ENCODE results near the gene NETO2.
"Not testable (repeated sequence)": the region's sequence is repeated elsewhere in the genome, so short reads cannot be mapped to it uniquely, and the experiment has no call there.

The NETO2 gene

DNA sequence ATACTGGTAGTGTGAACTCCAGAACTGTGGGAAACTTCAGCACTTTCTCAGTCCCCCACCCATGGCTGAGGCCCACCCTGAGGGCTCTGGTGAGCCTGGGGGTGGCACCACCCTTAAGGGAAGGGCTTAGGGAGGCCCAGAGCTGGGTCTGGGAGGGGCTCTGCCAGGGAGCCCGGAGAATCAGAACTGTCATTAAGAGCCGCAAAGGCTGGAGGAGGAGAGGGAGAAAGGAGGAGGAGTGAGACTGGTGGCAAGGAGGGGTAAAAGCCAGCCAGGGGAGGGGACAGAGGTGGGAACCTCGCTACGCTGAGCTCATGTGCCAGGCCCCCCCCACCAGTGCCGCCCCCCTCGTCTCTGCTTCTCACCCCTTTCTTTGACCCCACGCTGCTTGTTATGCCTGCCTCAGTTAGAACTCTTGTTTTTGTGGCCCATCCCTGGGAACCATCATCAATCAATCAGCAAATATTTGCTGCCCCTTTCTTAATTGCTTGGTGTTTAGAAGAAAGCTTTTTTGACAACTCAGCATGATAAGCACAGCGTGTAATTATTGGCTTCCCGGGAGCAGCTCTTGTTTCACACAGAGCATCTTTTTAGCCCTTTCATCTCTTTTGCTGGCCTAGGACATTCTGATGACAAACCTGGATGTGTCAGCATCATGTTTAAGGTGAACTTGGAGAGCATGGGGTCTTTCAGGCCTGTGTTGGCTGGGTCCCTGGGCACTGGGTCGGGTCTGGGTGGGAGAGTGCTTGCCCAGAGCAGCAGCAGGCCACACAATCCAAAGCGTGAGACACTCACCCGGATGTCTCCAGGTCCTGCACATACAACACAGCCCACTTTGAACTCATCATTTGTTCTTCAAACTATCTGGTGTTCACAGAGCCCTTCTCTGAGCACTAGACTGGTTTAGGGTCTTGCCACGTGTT is 77.7 kb downstream of the NETO2 start:
- no peak for DNase-seq

DNA sequence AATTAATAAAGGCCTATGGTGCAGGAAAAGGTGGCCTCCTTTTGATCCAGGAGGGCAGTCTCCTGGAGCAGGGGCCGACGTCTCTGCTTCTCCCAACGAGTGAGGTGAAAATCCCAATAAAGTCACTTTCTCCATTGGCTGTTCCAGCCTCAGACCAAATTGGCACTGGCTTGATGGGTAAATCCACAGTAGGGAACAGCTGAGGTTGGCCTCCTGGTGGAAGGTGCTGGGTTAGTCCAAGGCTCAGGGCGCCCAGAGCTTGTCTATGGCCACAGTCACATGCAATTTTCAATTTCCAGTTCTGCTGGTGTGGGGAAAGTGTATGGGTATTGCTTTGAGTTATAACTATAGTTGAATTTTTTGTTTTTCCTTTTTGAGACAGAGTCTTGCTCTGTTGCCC is 79.0 kb downstream of the NETO2 start:
- no peak for DNase-seq

DNA sequence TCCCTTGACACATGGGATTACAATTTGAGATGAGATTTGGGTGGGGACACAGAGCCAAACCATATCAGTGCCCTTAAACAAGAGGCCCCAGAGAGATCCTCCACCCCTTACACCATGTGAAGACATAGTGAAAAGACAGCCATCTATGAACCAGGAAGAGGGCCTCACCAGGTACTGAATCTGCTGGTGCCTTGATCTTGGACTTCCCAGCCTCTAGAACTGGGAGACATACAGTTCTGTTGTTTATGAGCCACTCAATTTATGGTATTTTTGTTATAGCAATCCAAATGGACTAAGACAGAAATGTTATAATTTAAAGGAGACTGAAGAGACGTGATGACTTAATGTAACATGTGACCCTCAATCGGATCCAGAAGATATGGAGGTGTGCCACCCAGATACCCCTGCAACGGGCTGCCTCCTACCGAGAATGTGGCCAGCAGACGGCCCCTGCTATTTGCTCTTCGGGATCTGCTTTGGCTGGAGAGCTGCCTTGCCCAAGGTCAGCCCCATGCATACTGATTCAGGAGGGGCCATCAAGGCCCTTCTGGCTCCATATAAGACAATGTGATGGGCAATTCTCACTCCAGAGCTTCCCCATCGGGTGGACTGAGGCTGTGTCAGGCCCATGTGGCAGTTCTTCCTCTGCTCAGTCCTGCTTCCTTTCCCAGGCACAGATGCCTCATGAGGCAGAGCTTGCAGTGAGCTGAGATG is 80.6 kb downstream of the NETO2 start:
- DNase-seq: no peak

DNA sequence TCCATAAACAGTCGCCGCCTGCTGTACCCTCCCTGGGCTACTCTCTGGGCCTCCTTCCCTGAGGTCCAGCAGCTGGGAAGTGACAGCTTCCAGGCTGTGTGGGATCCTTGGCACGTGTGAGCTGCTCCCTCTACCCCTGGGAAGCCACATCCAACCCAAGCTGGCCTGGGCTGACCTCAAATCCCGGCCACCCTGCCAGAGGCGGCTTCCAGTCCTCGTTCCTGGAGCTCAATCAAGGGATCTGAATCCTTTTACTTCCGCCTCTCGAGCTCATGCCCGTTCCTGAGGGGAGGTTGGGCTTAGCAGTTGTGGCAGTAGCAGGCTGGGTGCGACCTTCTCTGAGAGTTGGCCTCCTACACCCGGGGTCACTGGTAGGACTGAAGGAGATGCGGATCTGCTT is 82.5 kb downstream of the NETO2 start:
- no peak for DNase-seq

DNA sequence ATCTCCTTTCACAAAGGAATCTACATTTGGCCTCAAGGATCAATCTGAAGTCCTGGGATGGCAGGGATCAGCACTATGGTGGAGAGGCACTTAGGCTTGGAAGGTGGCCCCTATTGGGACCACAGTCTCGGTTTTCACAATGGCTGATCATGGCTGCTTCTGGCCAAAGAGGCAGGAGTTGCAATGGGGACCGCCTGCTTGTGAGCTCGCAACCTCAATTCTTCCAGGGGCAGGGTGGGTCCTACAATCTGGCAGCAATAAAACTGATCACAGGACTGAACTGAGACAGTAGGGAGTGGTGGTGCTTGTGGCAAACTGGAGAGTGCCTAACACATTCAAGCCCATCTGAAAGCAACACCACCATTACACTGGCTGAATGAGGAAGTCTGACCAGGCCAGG is 83.1 kb downstream of the NETO2 start:
- DNase-seq: no peak

DNA sequence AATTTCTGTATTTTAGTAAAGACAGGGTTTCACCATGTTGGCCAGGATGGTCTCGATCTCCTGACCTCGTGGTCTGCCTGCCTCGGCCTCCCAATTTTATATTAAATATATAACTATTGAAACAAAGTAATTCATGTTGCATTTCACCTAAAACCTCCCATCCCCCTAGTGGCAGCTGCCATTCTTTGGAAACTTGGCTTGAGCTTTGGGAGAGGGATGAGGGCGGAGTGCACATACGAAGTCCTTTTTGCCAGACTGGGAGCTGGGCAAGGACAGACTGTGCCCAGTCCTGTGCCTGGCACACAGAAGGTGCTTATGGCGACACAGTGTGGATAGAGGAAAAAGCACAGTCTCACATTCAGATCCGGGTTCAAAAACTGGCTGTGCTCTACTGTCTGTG is 83.8 kb downstream of the NETO2 start:
- DNase-seq: no peak

DNA sequence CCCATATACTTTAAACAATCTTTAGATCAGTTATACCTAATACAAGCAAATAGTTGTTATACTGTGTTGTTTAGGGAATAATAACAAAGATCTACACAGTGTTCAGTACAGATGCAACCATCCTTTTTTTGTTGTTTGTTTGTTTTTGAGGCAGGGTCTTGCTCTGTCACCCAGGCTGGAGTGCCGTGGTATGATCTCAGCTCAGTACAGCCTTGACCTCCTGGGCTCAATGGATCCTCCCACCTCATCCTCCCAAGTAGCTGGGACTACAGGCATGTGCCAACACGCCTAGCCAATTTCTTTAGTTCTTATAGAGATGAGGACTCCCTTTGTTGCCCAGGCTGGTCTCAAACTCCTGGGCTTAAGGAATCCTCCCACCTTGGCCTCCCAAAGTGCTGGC is 84.6 kb downstream of the NETO2 start:
- DNase-seq: not testable (repeated sequence)

- DNase-seq: no peak
Observed at GRCh38 chr16:47058295-47059086, 85.3 kb downstream of the NETO2 start.

DNA sequence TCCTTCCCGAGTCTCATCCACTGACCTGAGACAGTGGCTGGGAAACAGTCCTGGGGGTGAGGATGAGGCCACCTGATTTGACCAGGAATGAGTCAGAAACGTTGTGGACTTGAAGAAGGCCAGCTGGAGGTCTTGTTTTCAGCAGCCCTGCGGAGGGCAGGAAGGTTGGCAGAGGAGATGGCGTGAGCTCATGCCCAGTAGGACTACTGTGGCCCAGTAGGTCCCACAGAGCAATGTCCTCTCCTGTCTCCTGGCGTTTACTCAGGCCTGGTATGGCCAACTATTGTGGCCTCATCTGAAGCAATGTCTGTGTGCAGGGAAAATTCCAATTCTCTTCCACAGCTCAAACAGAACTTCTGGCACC is 86.1 kb downstream of the NETO2 start:
- DNase-seq: no peak

GRCh38 chr16:47056688-47057629 is 86.8 kb downstream of the NETO2 start:
- no peak for DNase-seq

DNA sequence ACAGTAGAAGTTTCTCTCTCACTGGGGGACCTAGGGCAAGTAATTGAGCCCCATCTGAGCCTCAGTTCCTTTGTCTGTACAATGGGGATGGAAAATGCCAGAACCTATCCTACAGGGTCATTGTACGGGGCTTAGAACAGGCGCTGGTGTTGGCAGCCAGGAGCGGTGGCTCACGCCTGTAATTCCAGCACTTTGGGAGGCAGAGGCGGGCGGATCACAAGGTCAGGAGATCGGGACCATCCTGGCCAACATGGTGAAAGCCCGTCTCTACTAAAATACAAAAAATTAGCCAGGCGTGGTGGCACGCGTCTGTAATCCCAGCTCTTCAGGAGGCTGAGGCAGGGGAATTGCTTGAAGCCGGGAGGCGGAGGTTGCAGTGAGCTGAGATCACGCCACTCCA is 87.7 kb downstream of the NETO2 start:
- not testable (repeated sequence) for DNase-seq

DNA sequence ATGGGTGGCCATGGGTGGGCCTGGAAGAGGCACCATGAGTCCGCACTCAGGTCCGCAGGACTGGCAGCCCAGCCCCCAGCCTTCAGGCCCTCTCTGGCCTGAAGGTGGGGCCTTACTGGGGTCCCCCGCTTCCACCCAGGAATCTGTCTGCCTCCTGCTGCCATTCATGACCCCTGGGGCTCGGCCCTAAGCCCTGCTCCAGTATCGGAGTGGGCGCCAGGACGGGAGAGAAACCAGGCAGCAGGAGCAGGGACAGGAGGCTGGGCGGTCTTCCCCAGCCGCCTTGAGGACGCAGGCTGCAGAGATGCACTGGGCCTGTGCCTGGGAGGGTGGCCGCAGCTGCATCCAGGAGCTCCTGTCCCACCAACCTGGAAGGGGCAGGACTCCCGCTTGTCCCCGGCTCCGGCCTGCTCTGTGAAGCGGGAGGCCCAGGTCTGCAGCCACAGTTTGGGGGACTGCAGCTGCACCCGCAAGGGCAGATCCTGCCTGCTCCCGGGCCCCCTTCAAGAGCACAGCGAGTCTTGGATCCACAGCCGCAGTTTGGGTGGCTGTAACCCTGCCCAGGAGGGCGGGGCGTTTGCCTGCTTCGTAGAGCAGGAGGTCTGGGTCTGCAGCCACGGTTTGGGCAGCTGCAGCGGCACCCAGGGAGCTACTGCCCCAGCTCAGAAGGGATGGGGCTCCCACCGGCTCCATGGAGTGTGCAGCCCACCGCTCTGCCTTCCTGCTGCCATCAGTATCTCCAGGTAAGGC is 88.4 kb downstream of the NETO2 start:
- no peak for DNase-seq

GRCh38 chr16:47054306-47054705 is 89.4 kb downstream of the NETO2 start:
- no peak for DNase-seq

DNA sequence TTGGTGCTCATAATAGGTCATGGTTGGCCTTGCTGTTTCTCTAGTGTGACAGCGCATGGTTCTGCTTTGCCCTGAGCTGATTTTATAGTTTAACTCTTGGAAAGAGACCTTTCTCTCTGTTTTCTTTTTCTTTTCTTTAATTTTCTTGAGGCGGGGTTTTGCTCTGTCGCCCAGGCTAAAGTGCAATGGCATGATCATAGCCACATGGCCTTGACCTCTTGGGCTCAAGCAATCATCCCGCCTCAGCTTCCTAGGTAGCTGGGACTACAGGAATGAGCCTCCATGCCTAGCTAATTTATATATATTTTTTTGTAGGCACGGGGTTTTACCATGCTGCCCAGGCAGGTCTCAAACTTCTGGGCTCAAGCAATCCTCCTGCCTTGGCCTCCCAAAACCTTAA is 89.8 kb downstream of the NETO2 start:
- no peak for DNase-seq

GRCh38 chr16:47052666-47053640 is 90.8 kb downstream of the NETO2 start:
- no peak for DNase-seq

GRCh38 chr16:47051031-47051430 is 92.7 kb downstream of the NETO2 start:
- no peak for DNase-seq

DNA sequence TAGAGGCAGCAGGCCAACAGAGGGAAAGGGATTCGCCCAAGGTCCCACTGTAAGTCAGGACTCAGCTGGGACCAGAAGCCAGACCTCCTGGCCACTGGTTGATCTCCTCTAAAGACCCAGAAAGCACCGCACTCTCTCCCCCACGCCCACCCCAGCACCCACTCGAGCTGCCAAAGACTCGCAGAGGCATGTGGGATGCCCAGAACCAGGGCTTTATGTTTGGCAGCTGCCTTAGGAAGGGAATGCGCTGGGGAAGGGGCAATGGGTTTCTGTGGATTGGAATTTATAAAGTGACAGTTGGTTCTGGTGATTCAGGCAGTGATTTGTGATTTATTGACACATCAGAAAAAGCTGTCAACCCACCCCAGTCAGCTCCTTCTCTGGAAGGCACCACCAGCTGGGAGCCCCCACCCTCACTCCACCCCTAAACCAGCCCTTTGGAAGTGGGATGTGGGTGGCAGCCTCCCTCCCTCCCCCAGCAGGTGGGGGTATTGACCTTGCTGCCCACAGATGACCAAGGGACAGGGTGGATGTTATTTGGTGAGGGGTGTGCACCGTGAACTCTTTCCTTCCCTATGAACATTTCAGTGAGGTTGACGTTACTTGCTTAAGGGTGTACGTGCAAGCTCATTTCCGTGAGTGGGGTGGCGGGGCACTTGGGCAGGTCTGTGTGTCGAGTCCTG is 93.7 kb downstream of the NETO2 start:
- DNase-seq: no peak

DNA sequence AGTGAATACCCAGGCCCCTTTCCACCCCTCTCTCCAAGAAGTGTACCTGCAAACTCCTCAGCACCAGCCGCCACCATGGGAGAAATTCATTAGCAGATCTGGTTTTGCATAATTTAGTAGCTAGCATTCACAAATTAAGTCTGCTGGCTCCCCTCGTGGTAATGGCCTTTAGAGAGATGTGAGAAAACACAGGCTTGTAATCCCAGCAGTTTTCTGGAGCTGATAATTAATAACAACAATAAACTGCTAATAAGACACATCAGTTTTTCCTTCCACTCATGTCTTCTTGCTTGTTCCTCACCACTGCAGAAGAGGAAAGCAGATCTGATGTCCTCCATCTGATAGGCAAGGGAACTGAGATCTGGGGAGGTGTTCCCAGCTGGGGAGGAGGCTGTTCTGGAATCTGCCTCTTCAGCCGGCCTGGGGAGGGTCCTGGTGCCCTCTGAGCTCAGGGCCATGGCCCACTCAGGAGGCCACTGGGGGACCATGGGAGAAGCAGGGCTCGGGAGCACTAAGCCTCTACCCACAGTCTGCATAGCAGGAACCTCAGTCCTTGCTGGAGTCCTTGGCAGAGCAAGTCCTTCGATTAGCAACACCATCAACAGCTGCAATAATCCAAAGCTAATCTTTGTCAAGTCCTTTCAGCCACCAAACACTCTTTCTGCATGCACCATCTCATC is 96.1 kb downstream of the NETO2 start:
- peak in 1 of 56 donors; percentile 4 for DNase-seq
